GM12872 (cell line): ENCODE results near the gene ADCY9.

Experiments used
- CTCF ChIP-seq: IDR thresholded peaks from 3 replicates; pipeline ENCODE4 v1.5.1; 2011; ENCODE audit warnings: low read depth, mild to moderate bottlenecking, low read length, moderate library complexity; ENCODE audit not compliant: insufficient read depth

Gene ADCY9

GRCh38 chr16:4016005-4016352 lies 100.3 kb downstream of the ADCY9 start:
- no peak for TF ChIP-seq CTCF

- TF ChIP-seq CTCF = no peak
Observed at GRCh38 chr16:4015275-4016004, 100.8 kb downstream of the ADCY9 start.

GRCh38 chr16:4011940-4012629 lies 104.2 kb downstream of the ADCY9 start:
- TF ChIP-seq CTCF = no peak

GRCh38 chr16:4011225-4011939 lies 104.9 kb downstream of the ADCY9 start:
- no peak for TF ChIP-seq CTCF

GRCh38 chr16:4010225-4011158 lies 105.8 kb downstream of the ADCY9 start:
- TF ChIP-seq CTCF = no peak

- no peak for TF ChIP-seq CTCF
Observed at GRCh38 chr16:4009177-4009576, 107.1 kb downstream of the ADCY9 start.
